ENCODE results near the gene RPL11.

RPL11 gene

DNA sequence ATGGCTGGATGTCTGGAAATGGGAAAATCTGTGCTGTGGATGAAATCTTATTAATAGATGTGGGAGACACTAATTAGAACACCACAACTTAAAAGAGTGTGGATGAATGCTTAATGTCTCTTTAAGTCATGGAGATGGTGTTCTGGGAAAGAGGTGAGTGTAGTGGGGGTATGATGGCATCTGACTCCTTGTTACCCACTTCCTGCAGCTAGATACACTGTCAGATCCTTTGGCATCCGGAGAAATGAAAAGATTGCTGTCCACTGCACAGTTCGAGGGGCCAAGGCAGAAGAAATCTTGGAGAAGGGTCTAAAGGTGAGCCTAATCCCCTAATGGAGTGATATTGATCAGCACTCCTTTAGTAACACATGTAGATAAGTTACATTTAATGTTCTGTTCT is 2.0 kb downstream of the RPL11 start:
- ATAC-seq (replicated peaks; ENCODE audit: extremely low read depth, poor library complexity, severe bottlenecking) (no peak), DNase-seq (ENCODE audit: low spot score in 2 of 2) (no peak)
- Mint-ChIP-seq H3K4me3 (peak overlapping the region; percentile 90), H3K9me3 (no peaks in the 10 kb centered on the region), H3K4me1 (peaks cover 60% of the 10 kb centered on the region), H3K27ac (ENCODE audit: low read depth) (peak overlapping the region; percentile 93), H3K27me3 (no peaks in the 10 kb centered on the region), H3K36me3 (ENCODE audit: insufficient read depth) (peaks cover 66% of the 10 kb centered on the region)

DNA sequence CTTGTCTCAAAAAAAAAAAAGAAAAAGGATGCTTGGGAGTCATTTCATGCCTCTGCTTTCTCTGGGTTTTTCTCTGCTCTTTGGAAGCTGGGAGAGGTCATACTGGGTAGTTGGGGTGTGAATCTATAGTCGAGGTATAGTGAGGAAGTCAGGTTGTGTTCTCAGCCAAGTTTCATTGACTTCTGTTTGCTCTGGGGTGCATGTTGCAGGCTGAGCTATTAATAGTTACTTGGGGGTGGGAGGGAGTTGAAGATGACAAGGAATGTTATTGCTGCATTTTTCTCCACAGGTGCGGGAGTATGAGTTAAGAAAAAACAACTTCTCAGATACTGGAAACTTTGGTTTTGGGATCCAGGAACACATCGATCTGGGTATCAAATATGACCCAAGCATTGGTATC is 2.8 kb downstream of the RPL11 start:
- Mint-ChIP-seq H3K4me3 (peak overlapping the region; percentile 90), H3K27me3 (no peaks in the 10 kb centered on the region), H3K36me3 (ENCODE audit: insufficient read depth) (peaks cover 70% of the 10 kb centered on the region), H3K9me3 (no peaks in the 10 kb centered on the region), H3K4me1 (peaks cover 62% of the 10 kb centered on the region), H3K27ac (ENCODE audit: low read depth) (peak overlapping the region; percentile 93)
- DNase-seq (ENCODE audit: low spot score in 2 of 2) (no peak), ATAC-seq (replicated peaks; ENCODE audit: extremely low read depth, poor library complexity, severe bottlenecking) (no peak)

DNA sequence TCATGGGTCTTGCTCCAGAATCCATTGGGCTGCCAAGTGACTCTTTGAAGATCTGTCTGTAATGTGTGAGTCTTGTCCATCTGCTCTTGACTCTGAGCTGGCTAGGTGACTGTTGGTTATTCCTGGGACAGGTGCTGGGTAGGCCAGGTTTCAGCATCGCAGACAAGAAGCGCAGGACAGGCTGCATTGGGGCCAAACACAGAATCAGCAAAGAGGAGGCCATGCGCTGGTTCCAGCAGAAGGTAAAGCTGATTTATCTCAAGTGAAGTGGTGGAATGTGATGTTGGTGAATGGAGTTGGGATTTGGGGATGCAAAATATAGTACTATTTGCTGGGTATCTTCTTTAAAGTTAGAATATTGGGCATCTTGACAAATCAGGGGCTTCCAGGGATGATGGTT is 4.1 kb downstream of the RPL11 start:
- no peak for ATAC-seq (replicated peaks; ENCODE audit: extremely low read depth, poor library complexity, severe bottlenecking)
- Mint-ChIP-seq H3K36me3 (ENCODE audit: insufficient read depth) (peaks cover 82% of the 10 kb centered on the region), H3K4me1 (peaks cover 67% of the 10 kb centered on the region), H3K27ac (ENCODE audit: low read depth) (peak overlapping the region; percentile 27), H3K9me3 (no peaks in the 10 kb centered on the region), H3K27me3 (no peaks in the 10 kb centered on the region), H3K4me3 (no peak overlapping the region)
- DNase-seq (ENCODE audit: low spot score in 2 of 2): no peak

DNA sequence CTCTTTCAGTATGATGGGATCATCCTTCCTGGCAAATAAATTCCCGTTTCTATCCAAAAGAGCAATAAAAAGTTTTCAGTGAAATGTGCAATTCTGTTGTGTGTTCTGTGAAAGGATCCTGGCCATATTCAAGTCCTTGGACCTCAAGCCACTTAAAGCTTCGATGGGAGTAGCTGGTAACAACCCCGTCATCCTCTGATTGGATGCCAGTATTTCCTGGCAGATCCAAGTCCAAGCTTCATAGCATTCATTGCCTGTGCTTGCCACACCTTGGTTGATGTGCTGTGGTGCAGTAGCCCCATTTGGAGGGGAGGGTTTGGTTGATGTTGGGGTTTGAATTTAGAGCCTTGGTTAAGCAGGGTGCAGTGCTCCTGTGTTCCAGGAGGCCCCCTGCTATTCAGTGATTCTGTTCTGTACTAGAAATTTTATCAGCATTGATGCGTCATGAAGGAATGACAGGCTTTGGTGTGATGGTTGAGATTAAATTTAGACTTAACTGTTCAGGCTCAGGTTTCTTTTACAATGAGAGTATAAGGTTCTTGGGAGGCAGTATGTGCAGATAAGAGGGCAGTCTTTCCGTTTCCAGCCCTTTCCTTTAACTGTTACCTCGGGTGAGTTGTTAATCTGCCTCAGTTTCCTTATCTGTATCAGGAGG is 4.9 kb downstream of the RPL11 start:
- Mint-ChIP-seq H3K36me3 (ENCODE audit: insufficient read depth) (peaks cover 86% of the 10 kb centered on the region), H3K4me3 (no peak overlapping the region), H3K4me1 (peaks cover 67% of the 10 kb centered on the region), H3K27ac (ENCODE audit: low read depth) (no peak overlapping the region), H3K27me3 (no peaks in the 10 kb centered on the region), H3K9me3 (no peaks in the 10 kb centered on the region)
- ATAC-seq (replicated peaks; ENCODE audit: extremely low read depth, poor library complexity, severe bottlenecking) (no peak), DNase-seq (ENCODE audit: low spot score in 2 of 2) (no peak)

DNA sequence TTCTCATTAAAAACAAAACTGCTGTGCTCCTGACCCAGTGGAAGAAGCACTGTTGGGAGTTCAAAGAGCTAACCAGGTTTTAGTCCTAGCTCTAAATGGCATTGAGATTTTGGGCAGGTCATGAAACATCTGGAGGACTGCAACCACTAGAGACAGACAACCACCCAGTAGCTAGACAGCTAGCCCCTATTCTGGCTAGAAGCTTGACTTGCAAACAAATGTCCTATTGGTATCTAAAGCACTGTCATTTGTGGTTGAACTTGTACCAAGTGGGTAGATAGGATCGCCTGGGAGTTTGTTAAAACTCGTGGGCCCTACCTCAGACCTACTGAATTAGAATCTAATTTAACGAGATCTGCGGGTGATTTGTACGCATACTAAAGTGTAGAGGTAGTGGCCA is 6.9 kb downstream of the RPL11 start:
- no peak overlapping the region for H3K27ac Mint-ChIP-seq (ENCODE audit: low read depth)
- peaks cover 74% of the 10 kb centered on the region for H3K36me3 Mint-ChIP-seq (ENCODE audit: insufficient read depth)
- H3K4me3 Mint-ChIP-seq: no peak overlapping the region
- H3K9me3 Mint-ChIP-seq: no peaks in the 10 kb centered on the region
- DNase-seq (ENCODE audit: low spot score in 2 of 2) (no peak), ATAC-seq (replicated peaks; ENCODE audit: extremely low read depth, poor library complexity, severe bottlenecking) (no peak)
- H3K27me3 Mint-ChIP-seq: no peaks in the 10 kb centered on the region
- H3K4me1 Mint-ChIP-seq: peaks cover 54% of the 10 kb centered on the region

DNA sequence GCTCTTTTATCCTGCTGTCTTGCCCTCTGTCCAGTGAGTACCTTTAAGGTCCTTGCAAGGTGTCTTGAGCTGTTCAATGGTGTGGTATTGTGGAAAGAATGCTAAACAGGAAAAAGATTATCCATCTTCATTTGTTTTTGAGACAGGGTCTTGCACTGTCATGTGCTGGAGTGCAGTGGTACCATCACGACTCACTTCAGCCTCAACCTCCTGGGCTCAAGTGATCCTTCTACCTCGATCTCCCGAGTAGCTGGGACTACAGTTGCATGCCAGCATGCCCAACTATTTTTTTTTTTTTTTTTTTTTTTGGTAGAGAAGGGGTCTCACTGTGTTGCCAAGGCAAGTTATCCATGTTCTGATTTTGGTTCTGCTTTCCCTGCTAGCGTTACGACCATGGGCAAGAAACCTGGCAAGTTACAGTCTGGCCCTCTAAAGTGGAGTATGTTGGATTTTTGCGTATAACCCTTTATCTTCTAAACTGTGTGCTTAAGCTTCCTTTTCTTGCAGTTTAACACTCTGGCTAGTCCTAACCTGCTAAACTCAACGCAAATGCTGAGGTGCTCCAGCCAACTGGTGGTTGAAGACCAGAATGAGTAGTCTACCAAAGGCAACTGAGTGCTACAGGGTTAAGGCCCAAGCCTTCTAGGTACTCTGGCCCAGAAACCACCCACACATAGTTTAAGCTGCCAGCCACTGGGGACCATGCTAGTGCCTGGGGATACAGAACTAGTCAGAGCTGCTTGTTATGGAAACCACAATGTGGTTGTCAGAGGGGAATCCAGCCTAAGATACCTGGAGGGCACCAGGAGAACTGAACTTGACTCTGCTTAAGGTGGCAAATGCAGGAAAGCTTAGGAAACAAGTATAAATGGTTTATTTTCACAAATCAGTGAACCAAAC is 7.9 kb downstream of the RPL11 start:
- no peak for ATAC-seq (replicated peaks; ENCODE audit: extremely low read depth, poor library complexity, severe bottlenecking)
- H3K4me1 Mint-ChIP-seq: peaks cover 43% of the 10 kb centered on the region

DNA sequence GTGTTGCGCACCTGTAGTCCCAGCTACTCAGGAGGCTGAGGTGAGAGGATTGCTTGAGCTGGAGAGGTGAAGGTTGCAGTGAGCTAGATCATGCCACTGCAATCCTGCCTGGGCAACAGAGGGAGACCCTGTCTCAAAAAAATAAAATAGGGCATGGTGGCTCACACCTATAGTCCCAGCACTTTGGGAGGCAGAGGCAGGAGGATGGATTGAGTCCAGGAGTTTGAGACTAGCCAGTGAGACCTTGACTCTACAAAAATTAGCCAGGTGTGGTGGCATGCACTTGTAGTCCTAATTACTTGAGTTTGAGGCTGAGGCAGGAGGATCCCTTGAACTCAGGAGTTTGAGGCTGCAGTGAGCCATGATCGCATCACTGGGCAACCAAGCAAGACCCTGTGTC is 9.7 kb downstream of the RPL11 start:
- Mint-ChIP-seq H3K36me3 (ENCODE audit: insufficient read depth) (peaks cover 49% of the 10 kb centered on the region), H3K27ac (ENCODE audit: low read depth) (peak overlapping the region; percentile 41), H3K4me1 (peaks cover 25% of the 10 kb centered on the region), H3K9me3 (no peaks in the 10 kb centered on the region), H3K27me3 (no peaks in the 10 kb centered on the region), H3K4me3 (no peak overlapping the region)
- DNase-seq (ENCODE audit: low spot score in 2 of 2) (no peak), ATAC-seq (replicated peaks; ENCODE audit: extremely low read depth, poor library complexity, severe bottlenecking) (no peak)

More for the DNA sequence above, 7.9 kb downstream of the RPL11 start:
- Mint-ChIP-seq H3K9me3 (no peaks in the 10 kb centered on the region), H3K4me3 (no peak overlapping the region), H3K27me3 (no peaks in the 10 kb centered on the region), H3K27ac (ENCODE audit: low read depth) (no peak overlapping the region), H3K36me3 (ENCODE audit: insufficient read depth) (peaks cover 64% of the 10 kb centered on the region)
- no peak for DNase-seq (ENCODE audit: low spot score in 2 of 2)

DNA sequence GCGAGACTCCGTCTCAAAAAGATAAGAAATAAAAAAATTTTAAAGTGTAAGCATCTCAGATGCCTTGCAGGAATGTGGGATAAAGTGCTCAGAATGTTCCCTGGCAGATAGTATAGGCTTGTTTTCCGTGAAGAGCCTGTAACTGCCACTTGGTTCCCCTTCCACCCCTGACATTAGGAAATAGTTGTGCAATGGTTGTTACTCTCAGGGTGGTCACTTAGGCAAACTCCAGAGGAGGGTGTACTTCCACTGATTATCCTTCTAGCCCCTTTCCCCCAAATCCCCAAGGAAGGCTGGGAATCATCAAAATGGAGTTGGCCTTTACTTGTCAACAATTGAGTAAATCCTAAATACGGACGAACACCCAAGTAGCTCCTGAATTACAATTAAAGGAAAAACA is 10.4 kb downstream of the RPL11 start:
- no peaks in the 10 kb centered on the region for H3K9me3 Mint-ChIP-seq
- no peak overlapping the region for H3K27ac Mint-ChIP-seq (ENCODE audit: low read depth)
- no peak for ATAC-seq (replicated peaks; ENCODE audit: extremely low read depth, poor library complexity, severe bottlenecking)

DNA sequence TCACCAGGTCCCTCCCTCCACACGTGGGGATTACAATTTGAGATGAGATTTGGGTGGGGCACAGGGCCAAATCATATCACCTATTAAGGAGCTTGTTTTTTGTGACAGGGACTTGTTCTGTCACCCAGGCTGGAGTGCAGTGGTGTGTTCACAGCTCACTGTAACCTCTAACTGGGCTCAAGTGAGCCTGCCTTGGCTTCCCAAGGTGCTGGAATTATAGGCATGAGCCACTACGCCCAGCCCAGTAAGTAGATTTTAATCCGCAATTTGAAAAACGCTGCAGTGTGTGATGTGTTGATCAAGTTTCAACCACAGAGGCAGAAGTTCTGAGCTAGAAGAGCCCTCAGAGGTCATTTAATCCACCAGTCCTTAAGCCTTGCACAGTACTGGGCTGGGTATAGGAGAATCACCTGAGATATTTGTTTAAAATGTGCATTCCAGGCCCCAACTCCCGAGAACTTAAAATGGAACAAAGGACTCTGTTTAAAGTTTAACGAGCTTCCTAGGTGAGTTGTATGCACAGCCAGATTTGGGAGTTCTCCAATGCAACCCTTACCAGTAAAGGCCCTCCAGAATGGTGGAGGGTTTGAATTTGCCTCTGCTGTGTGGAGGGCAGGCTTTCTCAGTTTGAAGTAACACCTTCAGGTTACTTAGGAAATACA is 13.4 kb downstream of the RPL11 start:
- H3K27ac Mint-ChIP-seq (ENCODE audit: low read depth): no peak overlapping the region
- H3K9me3 Mint-ChIP-seq: no peaks in the 10 kb centered on the region
- H3K4me1 Mint-ChIP-seq: peaks cover 13% of the 10 kb centered on the region
- H3K4me3 Mint-ChIP-seq: no peak overlapping the region
- no peaks in the 10 kb centered on the region for H3K27me3 Mint-ChIP-seq
- DNase-seq (ENCODE audit: low spot score in 2 of 2): no peak
- peaks cover 16% of the 10 kb centered on the region for H3K36me3 Mint-ChIP-seq (ENCODE audit: insufficient read depth)
- ATAC-seq (replicated peaks; ENCODE audit: extremely low read depth, poor library complexity, severe bottlenecking): no peak

More for the DNA sequence above, 10.4 kb downstream of the RPL11 start:
- H3K4me3 Mint-ChIP-seq: no peak overlapping the region
- no peak for DNase-seq (ENCODE audit: low spot score in 2 of 2)
- H3K4me1 Mint-ChIP-seq: peaks cover 20% of the 10 kb centered on the region
- H3K36me3 Mint-ChIP-seq (ENCODE audit: insufficient read depth): peaks cover 42% of the 10 kb centered on the region
- no peaks in the 10 kb centered on the region for H3K27me3 Mint-ChIP-seq

DNA sequence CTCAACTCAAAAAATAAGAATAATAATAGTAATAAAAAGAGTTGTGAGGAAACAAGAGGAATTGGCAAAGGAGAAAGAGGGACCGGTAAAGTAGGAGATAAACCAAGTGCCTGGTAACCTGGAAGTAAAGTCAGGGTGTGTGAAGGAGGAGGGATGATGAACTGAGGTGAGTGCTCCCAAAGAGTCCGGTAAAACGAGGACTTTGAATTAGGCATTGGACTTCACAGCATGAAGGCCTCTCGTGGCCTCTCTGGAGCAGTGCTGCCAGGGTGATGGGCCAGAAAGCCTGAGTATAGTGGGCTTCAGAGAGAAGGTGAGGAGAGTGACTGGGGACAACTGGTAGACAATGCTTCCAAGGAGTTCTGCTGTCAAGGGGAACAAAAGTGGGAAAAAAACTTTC is 17.6 kb downstream of the RPL11 start:
- Mint-ChIP-seq H3K27ac (ENCODE audit: low read depth) (peak overlapping the region; percentile 58), H3K27me3 (no peaks in the 10 kb centered on the region), H3K9me3 (no peaks in the 10 kb centered on the region), H3K4me3 (no peak overlapping the region), H3K4me1 (peaks cover 17% of the 10 kb centered on the region), H3K36me3 (ENCODE audit: insufficient read depth) (no peaks in the 10 kb centered on the region)
- no peak for DNase-seq (ENCODE audit: low spot score in 2 of 2)
- no peak for ATAC-seq (replicated peaks; ENCODE audit: extremely low read depth, poor library complexity, severe bottlenecking)

DNA sequence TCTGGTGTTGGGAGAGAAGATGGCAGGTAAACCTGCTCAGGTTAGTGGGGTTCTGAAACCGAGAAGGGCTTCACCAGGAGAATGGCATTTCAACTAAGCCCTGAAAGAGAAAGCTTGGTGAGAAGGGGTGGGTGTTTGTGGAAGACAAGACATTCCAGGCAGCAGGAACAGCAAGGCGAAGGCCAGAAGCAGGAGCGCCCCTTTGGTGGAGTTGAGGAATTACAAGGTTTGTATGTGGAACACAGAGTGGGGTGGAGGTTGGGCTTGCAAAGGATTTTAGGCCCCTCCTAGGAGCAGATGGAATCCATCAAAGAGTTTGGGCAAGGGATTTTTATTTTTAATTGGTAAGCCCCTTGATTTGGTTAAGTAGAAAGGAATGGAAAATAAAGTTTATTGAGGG is 26.9 kb downstream of the RPL11 start:
- DNase-seq (ENCODE audit: low spot score in 2 of 2) (no peak), ATAC-seq (replicated peaks; ENCODE audit: extremely low read depth, poor library complexity, severe bottlenecking) (no peak)
- peaks cover 5% of the 10 kb centered on the region for H3K36me3 Mint-ChIP-seq (ENCODE audit: insufficient read depth)
- H3K4me1 Mint-ChIP-seq: peaks cover 11% of the 10 kb centered on the region
- H3K27ac Mint-ChIP-seq (ENCODE audit: low read depth): peak overlapping the region; percentile 84
- H3K9me3 Mint-ChIP-seq: no peaks in the 10 kb centered on the region
- no peak overlapping the region for H3K4me3 Mint-ChIP-seq
- no peaks in the 10 kb centered on the region for H3K27me3 Mint-ChIP-seq

DNA sequence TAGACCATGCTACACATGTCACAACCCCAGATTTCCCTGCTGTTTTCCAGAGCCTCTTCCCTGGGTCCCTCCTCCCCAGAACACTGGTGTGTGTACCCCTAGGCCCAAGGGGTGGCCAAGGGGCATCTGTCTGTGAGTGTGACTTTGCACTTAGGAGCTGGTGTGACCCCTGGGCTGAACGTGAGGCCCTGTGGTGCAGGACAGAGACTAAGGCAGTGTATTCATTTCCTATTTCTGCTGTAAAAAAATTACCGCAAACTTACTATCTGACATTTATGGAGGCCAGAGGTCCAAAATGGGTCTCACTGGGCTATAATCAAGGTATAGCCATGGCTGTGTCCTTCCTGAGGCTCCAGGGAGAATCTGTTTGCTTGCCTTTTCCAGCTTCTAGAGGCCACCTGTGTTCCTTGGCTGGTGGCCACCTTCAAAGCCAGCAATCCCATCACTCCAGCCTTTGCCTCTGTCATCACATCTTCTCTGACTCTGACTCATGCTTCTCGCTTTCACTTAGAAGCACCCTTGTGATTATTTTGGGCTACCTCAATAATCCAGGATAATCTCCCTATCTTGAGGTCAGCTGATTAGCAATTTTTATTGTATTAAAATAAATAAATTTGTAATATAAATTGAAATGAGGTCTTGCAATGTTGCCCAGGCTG is 27.7 kb downstream of the RPL11 start:
- Mint-ChIP-seq H3K4me1 (peaks cover 11% of the 10 kb centered on the region), H3K9me3 (no peaks in the 10 kb centered on the region), H3K27ac (ENCODE audit: low read depth) (peak overlapping the region; percentile 84), H3K27me3 (no peaks in the 10 kb centered on the region), H3K36me3 (ENCODE audit: insufficient read depth) (peaks cover 5% of the 10 kb centered on the region), H3K4me3 (no peak overlapping the region)
- DNase-seq (ENCODE audit: low spot score in 2 of 2): no peak
- ATAC-seq (replicated peaks; ENCODE audit: extremely low read depth, poor library complexity, severe bottlenecking): no peak
